ENCODE results near the gene SLC5A9.

- no peak for TF ChIP-seq CTCF (IDR thresholded peaks at IDR 0.05 in 2 of 3, conservative IDR thresholded peaks at IDR 0.05 in 1 of 3; ENCODE audit: borderline replicate concordance in 1 of 3, insufficient read depth in 1 of 3, low read depth in 2 of 3, low read length in 2 of 3)
- no peak for TF ChIP-seq EZH2 (IDR thresholded peaks at IDR 0.05)
- no peak for TF ChIP-seq SP1 (IDR thresholded peaks at IDR 0.05; ENCODE audit: low read depth)
- no peak for TF ChIP-seq ZBTB33 (IDR thresholded peaks at IDR 0.05; ENCODE audit: extremely low read depth, insufficient replicate concordance, low read length)
- TF ChIP-seq EGR1 (IDR thresholded peaks at IDR 0.05; ENCODE audit: low read depth): no peak
- no peak for TF ChIP-seq EZH2phosphoT487 (IDR thresholded peaks at IDR 0.05; ENCODE audit: borderline replicate concordance)
- no peak for TF ChIP-seq POLR2AphosphoS5 (IDR thresholded peaks at IDR 0.05; ENCODE audit: low read depth, low read length)
- TF ChIP-seq POLR2A (IDR thresholded peaks at IDR 0.05; ENCODE audit: borderline replicate concordance, extremely low read depth, insufficient read depth, insufficient read length): no peak
- TF ChIP-seq JUND (IDR thresholded peaks at IDR 0.05): no peak
- no peak for TF ChIP-seq REST (IDR thresholded peaks at IDR 0.05; ENCODE audit: low read depth)
- no peak for TF ChIP-seq RAD21 (IDR thresholded peaks at IDR 0.05; ENCODE audit: low read depth)
Observed at GRCh38 chr1:48186306-48186839, 36.1 kb upstream of the SLC5A9 start.

Measured in HCT116 (cell line).